ENCODE data around the gene TBX15.
"Not testable (repeated sequence)": the region's sequence is repeated elsewhere in the genome, so short reads cannot be mapped to it uniquely, and the experiment has no call there.

The TBX15 gene

GRCh38 chr1:118926261-118926660, 61.9 kb downstream of the TBX15 start:
- DNase-seq (ENCODE audit: low read depth): no peak

- DNase-seq (ENCODE audit: low read depth): no peak
These were observed 62.5 kb downstream of the TBX15 start for GRCh38 chr1:118925651-118926050.

- no peak for DNase-seq (ENCODE audit: low read depth)
These were observed 64.8 kb downstream of the TBX15 start for GRCh38 chr1:118923319-118923718.

- no peak for DNase-seq (ENCODE audit: low read depth)
These were observed 66.1 kb downstream of the TBX15 start for GRCh38 chr1:118921994-118922393.

- no peak for DNase-seq (ENCODE audit: low read depth)
These were observed 67.9 kb downstream of the TBX15 start for GRCh38 chr1:118920124-118920717.

GRCh38 chr1:118918940-118919259, 69.2 kb downstream of the TBX15 start:
- no peak for DNase-seq (ENCODE audit: low read depth)

- DNase-seq (ENCODE audit: low read depth): no peak
These were observed 69.8 kb downstream of the TBX15 start for GRCh38 chr1:118918230-118918939.

GRCh38 chr1:118916346-118916745, 71.8 kb downstream of the TBX15 start:
- DNase-seq (ENCODE audit: low read depth): not testable (repeated sequence)

- no peak for DNase-seq (ENCODE audit: low read depth)
These were observed 73.6 kb downstream of the TBX15 start for GRCh38 chr1:118914379-118915161.

- DNase-seq (ENCODE audit: low read depth): no peak
These were observed 74.3 kb downstream of the TBX15 start for GRCh38 chr1:118913818-118914217.

- DNase-seq (ENCODE audit: low read depth): no peak
These were observed 75.6 kb downstream of the TBX15 start for GRCh38 chr1:118912574-118912973.

GRCh38 chr1:118911571-118911970, 76.6 kb downstream of the TBX15 start:
- DNase-seq (ENCODE audit: low read depth): no peak

- DNase-seq (ENCODE audit: low read depth): no peak
These were observed 80.7 kb downstream of the TBX15 start for GRCh38 chr1:118907466-118907865.

GRCh38 chr1:118905671-118906070, 82.5 kb downstream of the TBX15 start:
- DNase-seq (ENCODE audit: low read depth): no peak

GRCh38 chr1:118905196-118905595, 82.9 kb downstream of the TBX15 start:
- DNase-seq (ENCODE audit: low read depth): no peak

- no peak for DNase-seq (ENCODE audit: low read depth)
These were observed 85.4 kb downstream of the TBX15 start for GRCh38 chr1:118902711-118903191.

- no peak for DNase-seq (ENCODE audit: low read depth)
These were observed 85.8 kb downstream of the TBX15 start for GRCh38 chr1:118902299-118902698.

GRCh38 chr1:118900643-118901440, 87.3 kb downstream of the TBX15 start:
- no peak for DNase-seq (ENCODE audit: low read depth)

GRCh38 chr1:118899340-118899739, 88.8 kb downstream of the TBX15 start:
- DNase-seq (ENCODE audit: low read depth): no peak

- DNase-seq (ENCODE audit: low read depth): no peak
These were observed 89.4 kb downstream of the TBX15 start for GRCh38 chr1:118898712-118899111.

- no peak for DNase-seq (ENCODE audit: low read depth)
These were observed 91.7 kb downstream of the TBX15 start for GRCh38 chr1:118896416-118896815.

- DNase-seq (ENCODE audit: low read depth): no peak
These were observed 93.3 kb downstream of the TBX15 start for GRCh38 chr1:118894836-118895235.
